Measurements from ENCODE around the gene RCAN3. TPM values are rescaled to one million over a fixed set of nuclear protein-coding genes. Genes with fewer than 3 reads are reported as not detected.

Gene RCAN3
- total and polyA plus RNA-seq, 2 of the 13 experiments (the other 11 are each of a cell fraction or from before 2014, with no cell fraction given): 12.2 to 13.3 TPM

GRCh38 chr1:24567792-24568388 is 65.3 kb downstream of the RCAN3 start (continued):
- TF ChIP-seq ZIK1 (CRISPR knock-in tag; IDR thresholded peaks at IDR 0.05; ENCODE audit: borderline replicate concordance, low read depth): no peak
- TF ChIP-seq RFXANK (CRISPR knock-in tag; IDR thresholded peaks at IDR 0.05): peak; percentile 42; the same call in 1 of the 2 replicates
- peak; percentile 65; the same call in 1 of the 2 replicates for TF ChIP-seq KDM4B (CRISPR knock-in tag; IDR thresholded peaks at IDR 0.05)
- TF ChIP-seq ZNF652 (CRISPR knock-in tag; IDR thresholded peaks at IDR 0.05; ENCODE audit: borderline replicate concordance, low read depth): no peak
- no peak; the same call in 1 of the 2 replicates for TF ChIP-seq ZSCAN5A (CRISPR knock-in tag; IDR thresholded peaks at IDR 0.05; ENCODE audit: borderline replicate concordance)
- no peak for TF ChIP-seq ZNF10 (CRISPR knock-in tag; IDR thresholded peaks at IDR 0.05; ENCODE audit: borderline replicate concordance, low read depth)
- TF ChIP-seq TOE1 (CRISPR knock-in tag; IDR thresholded peaks at IDR 0.05): no peak
- no peak; the same call in 1 of the 2 replicates for TF ChIP-seq ZNF629 (CRISPR knock-in tag; conservative IDR thresholded peaks at IDR 0.05)
- TF ChIP-seq MIER2 (CRISPR knock-in tag; IDR thresholded peaks at IDR 0.05): no peak; the same call in 1 of the 2 replicates
- TF ChIP-seq ZNF547 (CRISPR knock-in tag; IDR thresholded peaks at IDR 0.05): peak; percentile 74
- TF ChIP-seq GMEB2 (CRISPR knock-in tag; IDR thresholded peaks at IDR 0.05; ENCODE audit: low read depth): no peak
- TF ChIP-seq NCOA5 (CRISPR knock-in tag; IDR thresholded peaks at IDR 0.05): no peak
- peak; percentile 89 for TF ChIP-seq HNRNPL (IDR thresholded peaks at IDR 0.05; ENCODE audit: low read depth, low read length)
- TF ChIP-seq IKZF4 (CRISPR knock-in tag; IDR thresholded peaks at IDR 0.05; ENCODE audit: borderline replicate concordance, low read depth, not compliant biosample characterization): no peak
- peak; percentile 49; the same call in 1 of the 2 replicates for TF ChIP-seq MED13 (CRISPR knock-in tag; IDR thresholded peaks at IDR 0.05)
- TF ChIP-seq ZNF619 (CRISPR knock-in tag; IDR thresholded peaks at IDR 0.05): peak; percentile 79; the same call in 1 of the 2 replicates
- TF ChIP-seq HMGXB3 (CRISPR knock-in tag; IDR thresholded peaks at IDR 0.05; ENCODE audit: borderline replicate concordance): peak; percentile 30; the same call in 1 of the 2 replicates
- no peak for TF ChIP-seq ZBTB39 (CRISPR knock-in tag; IDR thresholded peaks at IDR 0.05)
- TF ChIP-seq GABPB1 (CRISPR knock-in tag; IDR thresholded peaks at IDR 0.05): peak; percentile 55

Data from HepG2 (cell line).